Activated CD8-positive, alpha-beta T cell treated with anti-CD3 and anti-CD28 coated beads for 36 hours (primary cell): ENCODE measurements around the gene HLA-DQA1. TPM values are rescaled to one million over a fixed set of nuclear protein-coding genes. Genes with fewer than 3 reads are reported as not detected.
"Not testable (repeated sequence)": the region's sequence is repeated elsewhere in the genome, so short reads cannot be mapped to it uniquely, and the experiment has no call there.

Experiments
- ATAC-seq: fragments of 200-7000 bp; cut with Tn5 transposase; one replicate; pipeline ENCODE4 v1.10.0; 2021; ENCODE audit warnings: mild to moderate bottlenecking, moderate library complexity
- CTCF ChIA-PET: fragments of 350-600 bp; sonication (Branson Sonifier 250); formaldehyde crosslinking; loops from one replicate; lab custom pipeline; 2021; ENCODE audit warnings: antibody characterized with exemption; lab: Charles Lee
- POLR2A ChIA-PET: fragments of 350-600 bp; sonication (Branson Sonifier 250); formaldehyde crosslinking; loops from one replicate; lab custom pipeline; 2021; ENCODE audit warnings: antibody characterized with exemption; lab: Charles Lee
- DNase-seq: peaks from one replicate; pipeline ENCODE4 v3.0.0-alpha.2; 2020
- H3K27ac Mint-ChIP-seq: one replicate; pipeline ENCODE4 v1.8.0; 2021; ENCODE audit warnings: mild to moderate bottlenecking, mixed read lengths
- H3K27me3 Mint-ChIP-seq: one replicate; pipeline ENCODE4 v1.8.0; 2021; ENCODE audit warnings: mixed read lengths
- H3K36me3 Mint-ChIP-seq: one replicate; pipeline ENCODE4 v1.8.0; 2021; ENCODE audit warnings: low read depth, mixed read lengths
- H3K4me1 Mint-ChIP-seq: one replicate; pipeline ENCODE4 v1.8.0; 2021; ENCODE audit warnings: low read depth, mixed read lengths
- H3K4me3 Mint-ChIP-seq: one replicate; pipeline ENCODE4 v1.8.0; 2021; ENCODE audit warnings: mild to moderate bottlenecking, moderate library complexity, mixed read lengths
- H3K9me3 Mint-ChIP-seq: one replicate; pipeline ENCODE4 v1.8.0; 2021; ENCODE audit warnings: mixed read lengths
- CTCF ChIP-seq: fragments of 200-600 bp; IDR thresholded peaks from one replicate; pipeline ENCODE4 v1.8.0; 2022; ENCODE audit warnings: antibody characterized with exemption, mild to moderate bottlenecking
- intact Hi-C: fragments of 100-400 bp; cut with micrococcal nuclease; formaldehyde crosslinking; loops from one replicate; pipeline ENCODE4 v1.10.0; 2022
- total RNA-seq, 2 experiments: library from RNA; stranded (reverse); gene quantifications; one replicate each; pipeline ENCODE4 v1.2.3, GENCODE V29; 2021

The HLA-DQA1 gene
- total RNA-seq, 2 experiments from 2014 or later, result 3.4 to 3.9 TPM

- Mint-ChIP-seq H3K27ac (no peak overlapping the region), H3K27me3 (no peaks in the 10 kb centered on the region), H3K4me1 (peaks cover 44% of the 10 kb centered on the region), H3K36me3 (no peaks in the 10 kb centered on the region), H3K4me3 (no peak overlapping the region), H3K9me3 (no peaks in the 10 kb centered on the region)
- intact Hi-C loops, result no loop called here
- DNase-seq (no peak), ATAC-seq (no peak)
- ChIA-PET CTCF (no interaction called here), POLR2A (interaction anchor here (0.7 kb wide), 1 partner anchor 10 kb away, joined by 3 read pairs; no protein-coding TSS in a partner anchor)
- TF ChIP-seq CTCF, result no peak
These were observed 12.1 kb upstream of the HLA-DQA1 start for GRCh38 chr6:32625137-32625536.

GRCh38 chr6:32627249-32627648, 10.0 kb upstream of the HLA-DQA1 start:
- ATAC-seq, result no peak
- H3K27ac Mint-ChIP-seq, result no peak overlapping the region
- no peaks in the 10 kb centered on the region for H3K36me3 Mint-ChIP-seq
- H3K9me3 Mint-ChIP-seq, result no peaks in the 10 kb centered on the region
- CTCF ChIA-PET, result no interaction called here
- intact Hi-C loops, result no loop called here
- POLR2A ChIA-PET, result no interaction called here
- peaks cover 31% of the 10 kb centered on the region for H3K4me1 Mint-ChIP-seq
- TF ChIP-seq CTCF, result no peak
- DNase-seq, result no peak
- no peaks in the 10 kb centered on the region for H3K27me3 Mint-ChIP-seq
- H3K4me3 Mint-ChIP-seq, result no peak overlapping the region

GRCh38 chr6:32627831-32628230, 9.4 kb upstream of the HLA-DQA1 start:
- CTCF ChIA-PET, result interaction anchor here (0.6 to 0.7 kb wide), 2 partner anchors 214 to 669 kb away, joined by 3 read pairs; partner anchors contain the start of gene SKIC2
- intact Hi-C loops, result no loop called here
- ATAC-seq, result no peak

GRCh38 chr6:32629793-32630192, 7.4 kb upstream of the HLA-DQA1 start:
- POLR2A ChIA-PET, intact Hi-C loops, H3K4me3 Mint-ChIP-seq, H3K9me3 Mint-ChIP-seq, CTCF ChIA-PET, H3K27ac Mint-ChIP-seq, DNase-seq, H3K36me3 Mint-ChIP-seq, H3K27me3 Mint-ChIP-seq, ATAC-seq: not testable (repeated sequence)
- peaks cover 15% of the 10 kb centered on the region for H3K4me1 Mint-ChIP-seq

More at GRCh38 chr6:32627831-32628230, 9.4 kb upstream of the HLA-DQA1 start:
- DNase-seq, result peak; percentile 53
- POLR2A ChIA-PET, result no interaction called here
- Mint-ChIP-seq H3K4me3 (no peak overlapping the region), H3K27me3 (no peaks in the 10 kb centered on the region), H3K9me3 (no peaks in the 10 kb centered on the region), H3K36me3 (no peaks in the 10 kb centered on the region), H3K4me1 (peaks cover 25% of the 10 kb centered on the region), H3K27ac (peak overlapping the region; percentile 34)
- no peak for TF ChIP-seq CTCF

- Mint-ChIP-seq H3K4me3 (no peak overlapping the region), H3K9me3 (no peaks in the 10 kb centered on the region), H3K4me1 (peaks cover 7% of the 10 kb centered on the region), H3K27ac (no peak overlapping the region), H3K27me3 (peaks cover 13% of the 10 kb centered on the region), H3K36me3 (no peaks in the 10 kb centered on the region)
- no peak for TF ChIP-seq CTCF
- CTCF ChIA-PET, result interaction anchor here (0.9 kb wide), 1 partner anchor 152 kb away, joined by 3 read pairs; no protein-coding TSS in a partner anchor
- intact Hi-C loops, result no loop called here
- POLR2A ChIA-PET, result interaction anchor here (0.8 kb wide), 1 partner anchor 10 kb away, joined by 3 read pairs; no protein-coding TSS in a partner anchor
- ATAC-seq (no peak), DNase-seq (no peak)
These were observed 1.6 kb upstream of the HLA-DQA1 start for GRCh38 chr6:32635526-32636123.
